ENCODE results near the gene SPATA24.

SPATA24 gene

DNA sequence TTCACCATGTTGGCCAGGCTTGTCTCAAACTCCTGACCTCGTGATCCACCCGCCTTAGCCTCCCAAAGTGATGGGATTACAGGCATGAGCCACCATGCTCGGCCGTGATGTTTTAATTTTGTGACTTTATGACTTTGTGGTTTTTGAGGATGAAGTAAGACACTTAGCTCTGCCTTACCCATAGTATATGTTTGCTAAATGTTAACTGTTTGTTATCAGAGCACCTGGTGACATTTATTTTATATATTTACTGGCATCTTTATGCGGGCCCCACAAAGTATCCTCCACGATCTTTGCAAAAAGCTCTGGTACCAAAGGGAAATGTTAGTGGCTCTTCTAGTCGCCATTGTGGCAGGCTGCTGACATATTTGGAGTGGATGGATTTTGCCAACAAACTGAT lies 27.5 kb downstream of the SPATA24 start:
- no peak overlapping the region for H3K4me3 ChIP-seq (ENCODE audit: low read depth, low read length)
- TF ChIP-seq, protein P1, sequence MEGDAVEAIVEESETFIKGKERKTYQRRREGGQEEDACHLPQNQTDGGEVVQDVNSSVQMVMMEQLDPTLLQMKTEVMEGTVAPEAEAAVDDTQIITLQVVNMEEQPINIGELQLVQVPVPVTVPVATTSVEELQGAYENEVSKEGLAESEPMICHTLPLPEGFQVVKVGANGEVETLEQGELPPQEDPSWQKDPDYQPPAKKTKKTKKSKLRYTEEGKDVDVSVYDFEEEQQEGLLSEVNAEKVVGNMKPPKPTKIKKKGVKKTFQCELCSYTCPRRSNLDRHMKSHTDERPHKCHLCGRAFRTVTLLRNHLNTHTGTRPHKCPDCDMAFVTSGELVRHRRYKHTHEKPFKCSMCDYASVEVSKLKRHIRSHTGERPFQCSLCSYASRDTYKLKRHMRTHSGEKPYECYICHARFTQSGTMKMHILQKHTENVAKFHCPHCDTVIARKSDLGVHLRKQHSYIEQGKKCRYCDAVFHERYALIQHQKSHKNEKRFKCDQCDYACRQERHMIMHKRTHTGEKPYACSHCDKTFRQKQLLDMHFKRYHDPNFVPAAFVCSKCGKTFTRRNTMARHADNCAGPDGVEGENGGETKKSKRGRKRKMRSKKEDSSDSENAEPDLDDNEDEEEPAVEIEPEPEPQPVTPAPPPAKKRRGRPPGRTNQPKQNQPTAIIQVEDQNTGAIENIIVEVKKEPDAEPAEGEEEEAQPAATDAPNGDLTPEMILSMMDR (IDR thresholded peaks at IDR 0.05; ENCODE audit: low read depth, low read length) = no peak

DNA sequence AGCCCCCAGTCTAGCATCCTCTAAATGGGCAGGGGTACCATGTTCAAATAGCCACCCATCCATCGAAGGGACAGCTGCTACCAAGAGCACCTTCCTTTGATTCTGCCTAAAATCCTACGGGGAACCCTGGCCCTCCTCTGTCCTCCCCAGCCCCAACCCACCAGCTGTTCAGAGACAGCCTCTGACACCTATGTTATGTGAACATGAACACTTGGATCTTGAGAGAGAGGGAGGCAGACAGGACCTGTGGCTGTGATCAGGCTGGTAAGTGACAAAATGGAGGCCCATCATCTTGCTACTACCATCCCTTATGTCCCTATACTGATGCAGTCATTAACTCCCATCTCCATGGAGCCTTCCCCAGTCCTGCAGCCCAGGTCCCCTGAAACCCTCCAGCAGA lies 29.0 kb downstream of the SPATA24 start:
- TF ChIP-seq, protein P1 (IDR thresholded peaks at IDR 0.05; ENCODE audit: low read depth, low read length) = no peak
- no peak overlapping the region for H3K4me3 ChIP-seq (ENCODE audit: low read depth, low read length)

DNA sequence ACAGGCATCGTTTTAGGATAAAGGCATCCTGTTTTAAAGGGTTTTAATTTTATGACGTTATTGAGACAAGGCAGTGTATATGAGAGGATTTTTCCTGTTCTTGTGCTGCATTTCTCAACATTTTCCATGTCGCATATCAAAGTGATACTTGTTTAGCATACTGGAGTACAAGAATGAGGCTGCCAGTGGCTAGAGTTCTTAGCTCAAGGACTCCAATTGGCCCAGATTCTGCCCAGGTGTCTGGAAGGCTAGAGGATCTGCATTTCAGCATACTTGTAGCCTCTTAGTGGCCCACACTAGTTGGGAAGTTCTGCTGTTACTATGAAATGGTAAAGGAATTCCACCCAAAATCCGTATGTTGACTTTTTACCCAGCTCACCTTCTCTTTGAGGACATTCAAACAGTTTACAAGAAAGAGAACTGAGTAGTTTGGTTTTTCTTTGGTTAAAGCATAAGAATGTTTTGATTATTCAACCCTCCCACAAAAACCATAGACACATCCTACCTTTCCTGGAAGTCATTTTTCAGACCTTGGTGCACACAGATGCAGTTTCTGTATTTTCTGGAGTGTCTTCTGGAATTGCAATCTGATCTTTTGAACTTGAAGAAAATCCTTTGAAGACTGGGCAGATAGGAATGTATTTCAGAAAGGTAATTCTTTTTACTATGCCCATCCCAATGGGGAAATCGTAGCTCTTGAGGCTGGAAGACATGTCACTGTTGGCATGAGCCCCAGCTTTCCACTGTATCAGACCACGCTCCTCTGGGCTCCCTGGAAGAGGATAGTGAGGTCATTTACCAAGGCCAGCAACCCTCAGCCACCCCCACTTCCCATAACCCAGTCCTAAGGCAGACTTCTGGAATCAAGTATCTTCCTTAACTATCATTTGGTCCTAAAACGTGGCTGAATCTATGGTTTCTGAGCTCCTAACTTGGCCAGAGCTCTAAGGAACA lies 32.1 kb downstream of the SPATA24 start:
- TF ChIP-seq, protein P1 (IDR thresholded peaks at IDR 0.05; ENCODE audit: low read depth, low read length) = no peak

DNA sequence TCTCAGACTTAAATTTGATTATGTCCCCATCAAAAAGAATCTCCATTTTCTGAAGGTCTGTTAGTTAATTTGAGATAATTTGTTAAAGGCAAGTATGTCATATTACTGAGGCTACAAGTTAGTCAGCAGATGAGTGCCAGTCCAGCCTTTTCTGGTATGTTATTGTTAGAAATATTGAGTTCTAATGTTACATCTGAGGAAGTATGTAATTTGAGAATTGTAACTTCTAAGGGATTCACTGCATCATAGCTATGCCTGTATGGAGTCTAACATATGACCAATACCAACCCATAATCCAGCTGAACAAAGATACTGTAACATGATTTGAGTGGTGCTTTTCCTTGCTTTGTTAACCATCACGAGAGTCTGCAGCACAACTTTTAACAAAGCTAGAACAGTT lies 34.7 kb downstream of the SPATA24 start:
- TF ChIP-seq, protein P1 (IDR thresholded peaks at IDR 0.05; ENCODE audit: low read depth, low read length) = no peak
- H3K4me3 ChIP-seq (ENCODE audit: low read depth, low read length) = no peak overlapping the region

More for the DNA sequence above, 32.1 kb downstream of the SPATA24 start:
- H3K4me3 ChIP-seq (ENCODE audit: low read depth, low read length) = no peak overlapping the region

DNA sequence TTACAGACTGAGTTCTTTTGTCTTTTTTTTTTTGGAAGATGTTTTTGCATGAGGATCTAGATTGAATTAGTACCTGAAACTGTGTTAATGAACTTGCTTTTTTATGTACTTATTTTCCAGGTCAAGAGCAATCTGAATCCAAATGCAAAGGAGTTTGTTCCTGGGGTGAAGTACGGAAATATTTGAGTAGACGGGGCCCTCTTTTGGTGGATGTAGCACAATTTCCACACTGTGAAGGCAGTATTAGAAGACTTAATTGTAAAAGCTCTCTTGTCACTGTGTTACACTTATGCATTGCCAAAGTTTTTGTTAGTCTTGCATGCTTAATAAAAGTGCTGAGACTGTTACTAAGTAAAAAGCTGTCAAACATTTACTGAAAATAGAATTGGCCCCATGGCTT lies 35.3 kb downstream of the SPATA24 start:
- TF ChIP-seq, protein P1 (IDR thresholded peaks at IDR 0.05; ENCODE audit: low read depth, low read length) = no peak
- H3K4me3 ChIP-seq (ENCODE audit: low read depth, low read length) = no peak overlapping the region

DNA sequence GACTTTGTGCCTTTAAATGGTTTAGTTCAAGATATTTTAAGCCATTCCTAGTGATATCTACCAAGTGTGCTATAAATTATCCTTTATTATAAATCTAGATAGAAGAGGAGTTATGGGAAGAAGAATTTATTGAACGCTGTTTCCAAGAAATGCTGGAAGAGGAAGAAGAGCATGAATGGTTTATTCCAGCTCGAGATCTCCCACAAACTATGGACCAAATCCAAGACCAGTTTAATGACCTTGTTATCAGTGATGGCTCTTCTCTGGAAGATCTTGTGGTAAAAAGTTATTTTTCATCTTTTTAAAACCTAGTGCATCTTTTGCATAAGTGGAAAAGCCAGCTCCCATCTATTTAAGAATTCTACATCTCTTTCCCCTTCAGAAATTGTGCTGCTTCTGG lies 39.4 kb downstream of the SPATA24 start:
- TF ChIP-seq, protein P1 (IDR thresholded peaks at IDR 0.05; ENCODE audit: low read depth, low read length) = no peak
- no peak overlapping the region for H3K4me3 ChIP-seq (ENCODE audit: low read depth, low read length)

DNA sequence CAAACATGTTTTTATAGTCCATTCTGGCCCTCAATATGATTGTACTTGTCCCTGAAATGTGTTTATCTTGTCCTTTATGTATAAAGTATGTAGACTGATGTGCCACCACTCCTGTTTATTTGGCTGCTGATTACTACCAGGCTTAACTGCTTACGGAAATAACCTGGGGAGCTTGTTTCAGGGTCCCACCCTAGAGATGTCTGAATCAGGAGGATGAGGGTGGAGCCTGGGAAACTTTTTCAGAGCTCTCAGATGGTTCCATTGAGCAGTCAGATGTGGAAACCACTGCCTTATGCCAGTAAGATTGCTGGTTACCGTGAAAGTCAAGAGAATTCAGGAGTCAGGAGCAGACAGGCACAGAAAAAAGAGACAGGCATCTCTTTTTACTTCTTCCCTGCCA lies 40.0 kb downstream of the SPATA24 start:
- no peak overlapping the region for H3K4me3 ChIP-seq (ENCODE audit: low read depth, low read length)
- TF ChIP-seq, protein P1 (IDR thresholded peaks at IDR 0.05; ENCODE audit: low read depth, low read length) = no peak
